SJSA1 (cell line): Measurements from ENCODE around the gene OR5T1. TPM values are rescaled to one million over a fixed set of nuclear protein-coding genes. Genes with fewer than 3 reads are reported as not detected.

Source experiments
- DNase-seq, 2 experiments: peaks; one replicate each; pipeline ENCODE4 v3.0.0-alpha.2; 2015 to 2020; ENCODE audit warnings: low spot score in 2 of 2, low read depth in 1 of 2
- H3K27ac ChIP-seq: fragments of 250-450 bp; sonication (Bioruptor Pico); 2 replicates; pipeline ENCODE4 v1.5.1; 2020; ENCODE audit warnings: mild to moderate bottlenecking, moderate library complexity
- H3K27me3 ChIP-seq: fragments of 250-450 bp; sonication (Bioruptor Pico); replicated peaks from 2 replicates; pipeline ENCODE4 v1.5.1; 2020; ENCODE audit warnings: mild to moderate bottlenecking, moderate library complexity
- H3K36me3 ChIP-seq: fragments of 250-450 bp; sonication (Bioruptor Pico); 2 replicates; pipeline ENCODE4 v1.5.1; 2020; ENCODE audit warnings: mild to moderate bottlenecking
- H3K4me1 ChIP-seq: fragments of 250-450 bp; sonication (Bioruptor Pico); replicated peaks from 2 replicates; pipeline ENCODE4 v1.6.1; 2021; ENCODE audit warnings: mild to moderate bottlenecking
- H3K4me3 ChIP-seq: fragments of 250-450 bp; sonication (Bioruptor Pico); 2 replicates; pipeline ENCODE4 v1.5.1; 2020; ENCODE audit warnings: mild to moderate bottlenecking
- H3K9me3 ChIP-seq: fragments of 250-450 bp; sonication (Bioruptor Pico); replicated peaks from 2 replicates; pipeline ENCODE4 v1.5.1; 2020; ENCODE audit warnings: mild to moderate bottlenecking
- total RNA-seq: library from RNA; depleted of rRNA; stranded (reverse); fragments of >200 nt; shearing (Covaris generic); gene quantifications from 2 replicates; pipeline ENCODE4 v1.2.3, GENCODE V29; 2014; rRNA removed

Gene OR5T1
- total RNA-seq: not detected in 2 replicates

DNA sequence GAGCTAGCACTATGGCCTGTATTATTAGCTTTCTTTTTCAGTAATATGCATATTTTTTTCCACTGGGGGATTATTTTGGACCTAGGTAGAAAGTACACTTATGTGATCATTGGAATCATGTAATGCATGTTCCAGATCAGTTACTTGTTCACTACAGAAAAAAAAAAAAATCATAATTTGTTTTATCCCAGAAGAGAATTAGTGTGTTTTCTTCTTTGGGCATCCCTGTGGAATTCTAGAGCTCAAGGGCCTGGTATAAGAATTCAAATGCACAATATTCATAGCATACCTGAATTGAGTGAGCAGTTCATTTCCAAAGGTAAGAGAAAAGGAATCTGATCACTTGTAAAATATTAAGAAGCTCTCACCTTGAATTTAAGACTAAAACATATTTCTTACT lies at the start of gene OR5T1:
Gene OR5T1 (plus strand): TSS at position 301 of the 400 bp plus-strand sequence. CDS start 1,485 bp downstream, outside the sequence.
- Histone ChIP-seq H3K4me3 (no peak within 1 kb of the TSS), H3K27ac (no peak within 1 kb of the TSS), H3K9me3 (no peaks in the 10 kb centered on the region), H3K36me3 (no peaks in the 10 kb centered on the region), H3K4me1 (no peaks in the 10 kb centered on the region), H3K27me3 (no peaks in the 10 kb centered on the region)
- DNase-seq: no peak

DNA sequence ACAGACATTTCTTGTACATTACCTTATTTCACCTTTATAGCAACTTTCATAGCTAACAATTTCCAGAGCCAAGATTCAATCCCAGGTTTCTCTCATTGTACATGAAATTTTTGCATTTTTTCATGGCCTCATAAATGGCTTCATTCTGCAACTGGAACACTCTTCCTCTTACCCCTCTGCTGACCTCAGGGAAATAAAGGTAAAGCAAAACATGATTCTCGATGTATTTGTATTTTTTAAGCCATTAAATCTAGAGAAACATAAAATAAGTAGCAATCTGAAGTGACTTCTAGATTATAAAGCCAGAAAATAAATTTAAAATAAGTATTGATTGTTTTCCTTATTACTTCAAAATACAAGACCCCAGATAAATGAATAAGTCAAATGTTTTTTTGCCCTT lies 39.8 kb upstream of the OR5T1 start, which contains the start of gene OR5T2:
Gene OR5T2 (minus strand): TSS at position 101 of the 400 bp plus-strand sequence. CDS start 1,193 bp downstream, outside the sequence.
- H3K4me1 ChIP-seq: no peaks in the 10 kb centered on the region
- no peaks in the 10 kb centered on the region for H3K27me3 ChIP-seq
- H3K36me3 ChIP-seq: no peaks in the 10 kb centered on the region
- no peak for DNase-seq
- H3K27ac ChIP-seq: no peak within 1 kb of the TSS
- H3K4me3 ChIP-seq: no peak within 1 kb of the TSS
- no peaks in the 10 kb centered on the region; the same call in 1 of the 2 replicates for H3K9me3 ChIP-seq

DNA sequence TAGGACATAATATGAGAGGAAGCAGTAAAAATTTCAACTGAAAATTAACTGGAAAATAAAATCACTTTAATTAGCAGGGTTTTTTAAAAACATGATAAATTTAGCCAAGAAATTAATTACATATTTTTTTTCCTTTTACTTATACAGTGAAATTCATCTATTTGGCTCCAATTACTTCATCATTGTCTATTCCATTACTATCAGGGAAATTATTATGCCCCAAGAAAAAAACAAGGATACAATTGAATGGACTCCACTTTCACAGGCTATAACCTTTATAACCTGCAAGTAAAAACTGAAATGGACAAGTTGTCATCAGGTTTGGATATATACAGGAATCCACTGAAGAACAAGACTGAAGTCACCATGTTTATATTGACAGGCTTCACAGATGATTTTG lies 22.0 kb upstream of the OR5T1 start, which contains the start of gene OR5T3:
Gene OR5T3 (plus strand): TSS at position 301 of the 400 bp plus-strand sequence. CDS start 0 bp downstream, at position 301.
- H3K36me3 ChIP-seq: no peaks in the 10 kb centered on the region
- H3K27me3 ChIP-seq: no peaks in the 10 kb centered on the region
- no peak for DNase-seq
- H3K4me1 ChIP-seq: no peaks in the 10 kb centered on the region
- H3K9me3 ChIP-seq: no peaks in the 10 kb centered on the region; the same call in 1 of the 2 replicates
- H3K4me3 ChIP-seq: no peak within 1 kb of the TSS
- no peak within 1 kb of the TSS for H3K27ac ChIP-seq

DNA sequence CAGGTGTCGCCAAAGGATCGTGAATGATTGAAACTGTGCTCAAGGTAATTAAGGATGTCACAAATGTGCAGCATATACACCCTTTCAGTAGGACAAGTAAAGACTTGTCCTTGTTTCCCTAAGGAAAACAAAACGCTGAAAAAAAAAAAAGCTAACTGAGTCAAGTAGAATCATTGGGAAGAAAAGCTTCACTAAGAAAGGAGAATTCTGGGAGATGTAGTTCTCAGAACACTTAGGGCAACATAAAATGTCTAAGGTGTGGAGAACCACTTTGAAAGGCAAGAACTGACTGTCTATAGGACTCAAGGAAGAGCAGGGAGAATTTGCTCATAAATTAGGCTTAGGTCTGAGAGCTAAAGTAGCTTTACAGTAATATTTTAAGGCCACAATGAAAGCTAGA lies 2.9 kb upstream of the OR5T1 start:
- Histone ChIP-seq H3K4me3 (no peak overlapping the region), H3K9me3 (no peaks in the 10 kb centered on the region), H3K27me3 (no peaks in the 10 kb centered on the region), H3K27ac (no peak overlapping the region), H3K4me1 (no peaks in the 10 kb centered on the region), H3K36me3 (no peaks in the 10 kb centered on the region)
- no peak for DNase-seq

DNA sequence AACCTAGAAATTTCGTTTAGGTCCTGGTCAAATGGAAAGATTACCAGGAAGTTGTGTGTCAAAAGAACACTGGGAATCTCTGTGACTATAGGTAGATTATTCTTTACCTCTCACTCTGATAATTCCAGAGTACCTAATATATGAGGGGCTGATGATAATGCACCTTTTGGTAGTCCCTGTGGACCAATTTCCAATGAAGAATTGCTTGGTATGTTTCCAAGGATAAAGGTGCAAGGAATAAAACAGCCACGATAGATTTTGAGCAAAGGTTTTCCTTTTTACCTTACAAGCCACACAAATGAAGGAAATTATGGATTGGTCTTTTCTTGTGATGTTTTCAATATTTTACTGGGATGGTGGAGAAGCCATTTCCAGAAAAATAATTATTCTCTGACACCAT lies 18.2 kb downstream of the OR5T1 start, which contains the start of gene OR8H1:
Gene OR8H1 (minus strand): TSS at position 101 of the 400 bp plus-strand sequence. CDS start 1,192 bp downstream, outside the sequence.
- H3K4me1 ChIP-seq: no peaks in the 10 kb centered on the region
- H3K27ac ChIP-seq: no peak within 1 kb of the TSS
- no peaks in the 10 kb centered on the region; the same call in 1 of the 2 replicates for H3K27me3 ChIP-seq
- no peaks in the 10 kb centered on the region for H3K9me3 ChIP-seq
- H3K4me3 ChIP-seq: no peak within 1 kb of the TSS
- H3K36me3 ChIP-seq: no peaks in the 10 kb centered on the region
- no peak for DNase-seq

DNA sequence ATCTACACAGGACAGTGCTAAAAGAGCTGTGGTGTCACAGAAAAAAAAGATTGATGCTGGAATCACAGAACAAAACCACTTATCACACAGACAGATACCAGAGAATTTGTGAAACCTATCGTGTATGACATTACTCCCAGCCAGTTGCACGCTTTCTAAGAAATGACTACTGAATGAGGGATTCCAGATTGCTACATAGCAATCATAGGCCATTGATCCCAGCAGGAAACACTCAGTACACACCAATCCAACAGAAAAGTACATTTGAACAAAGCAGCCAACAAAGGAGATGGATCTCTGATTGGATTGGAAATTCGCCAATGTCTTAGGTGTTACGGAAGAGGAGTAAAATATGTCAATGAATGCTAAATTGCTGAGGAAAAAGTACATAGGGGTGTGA lies 22.9 kb downstream of the OR5T1 start:
- Histone ChIP-seq H3K36me3 (no peaks in the 10 kb centered on the region), H3K27ac (no peak overlapping the region), H3K27me3 (no peaks in the 10 kb centered on the region; the same call in 1 of the 2 replicates)

DNA sequence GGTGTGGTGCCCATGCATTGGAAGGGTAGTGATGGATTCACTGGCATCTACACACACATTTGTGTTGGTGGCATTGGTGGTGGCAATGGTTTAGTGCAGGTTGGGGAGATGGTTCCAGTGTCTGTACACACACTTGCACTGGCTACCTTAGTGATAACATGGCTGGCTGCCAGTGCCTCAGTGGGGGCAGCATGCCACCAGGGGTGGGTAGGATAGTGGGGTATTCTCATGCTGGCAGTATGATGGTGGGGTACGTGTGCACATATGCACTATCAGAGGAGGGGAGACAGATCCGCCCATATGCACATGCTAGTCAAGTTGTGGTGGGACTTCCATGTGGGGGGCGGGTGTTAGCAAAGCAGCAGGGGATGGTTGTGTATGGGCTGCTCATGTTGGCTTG lies 33.9 kb downstream of the OR5T1 start:
- Histone ChIP-seq H3K4me3 (no peak overlapping the region), H3K27ac (no peak overlapping the region), H3K4me1 (no peaks in the 10 kb centered on the region), H3K9me3 (no peaks in the 10 kb centered on the region; the same call in none of the 2 replicates), H3K36me3 (no peaks in the 10 kb centered on the region), H3K27me3 (no peaks in the 10 kb centered on the region)
- no peak for DNase-seq

More for the DNA sequence above, 22.9 kb downstream of the OR5T1 start:
- Histone ChIP-seq H3K4me1 (no peaks in the 10 kb centered on the region), H3K4me3 (no peak overlapping the region), H3K9me3 (no peaks in the 10 kb centered on the region)
- no peak for DNase-seq

DNA sequence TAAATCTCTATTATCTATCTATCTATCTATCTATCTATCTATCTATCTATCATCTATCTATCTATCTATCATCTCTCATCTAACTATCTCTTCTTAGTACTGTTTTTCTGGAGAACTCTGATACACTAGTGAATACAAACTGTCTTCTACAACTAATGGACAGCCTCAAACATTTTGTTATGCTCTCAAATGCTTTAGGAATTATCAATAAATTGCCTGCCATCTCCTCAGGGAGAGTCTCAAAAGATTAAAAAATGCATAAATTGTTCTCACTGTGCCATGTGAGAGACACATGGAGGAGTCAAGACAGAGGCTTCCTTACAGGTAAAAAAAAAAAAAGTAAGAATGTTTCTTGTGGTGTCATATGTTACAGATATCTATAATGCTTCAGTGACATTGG lies 40.9 kb downstream of the OR5T1 start, which contains the start of gene OR8K3:
Gene OR8K3 (plus strand): TSS at position 301 of the 400 bp plus-strand sequence. CDS start 3,163 bp downstream, outside the sequence.
- Histone ChIP-seq H3K9me3 (no peaks in the 10 kb centered on the region; the same call in 1 of the 2 replicates), H3K36me3 (no peaks in the 10 kb centered on the region), H3K4me3 (no peak within 1 kb of the TSS), H3K27me3 (no peaks in the 10 kb centered on the region), H3K27ac (no peak within 1 kb of the TSS), H3K4me1 (no peaks in the 10 kb centered on the region)
- DNase-seq: no peak

Other genes starting within 250 kb of the OR5T1 start
- not detected in 2 replicates for gene OR5AS1, start 246.5 kb upstream of the OR5T1 start, total RNA-seq
- not detected in 2 replicates for gene OR8I2, start 180.8 kb upstream of the OR5T1 start, total RNA-seq
- gene OR8H2, start 170.5 kb upstream of the OR5T1 start, total RNA-seq: not detected in 2 replicates
- not detected in 2 replicates for gene OR8H3, start 151.8 kb upstream of the OR5T1 start, total RNA-seq
- not detected in 2 replicates for gene OR8J3, start 134.0 kb upstream of the OR5T1 start, total RNA-seq
- not detected in 2 replicates for gene OR8K5, start 113.8 kb upstream of the OR5T1 start, total RNA-seq
- gene OR5J2, start 97.5 kb upstream of the OR5T1 start, total RNA-seq: not detected in 2 replicates
- gene OR5T2, start 39.9 kb upstream of the OR5T1 start, total RNA-seq: not detected in 2 replicates
- not detected in 2 replicates for gene OR5T3, start 21.9 kb upstream of the OR5T1 start, total RNA-seq
- not detected in 2 replicates for gene OR8H1, start 18.1 kb downstream of the OR5T1 start, total RNA-seq
- gene OR8K3, start 41.0 kb downstream of the OR5T1 start, total RNA-seq: not detected in 2 replicates
- not detected in 2 replicates for gene OR8K1, start 71.9 kb downstream of the OR5T1 start, total RNA-seq
- not detected in 2 replicates for gene OR8J1, start 80.1 kb downstream of the OR5T1 start, total RNA-seq
- not detected in 2 replicates for gene OR8U1, start 101.5 kb downstream of the OR5T1 start, total RNA-seq
- not detected in 2 replicates for gene OR5AL1, start 138.5 kb downstream of the OR5T1 start, total RNA-seq
- not detected in 2 replicates for gene OR5M3, start 199.2 kb downstream of the OR5T1 start, total RNA-seq
- not detected in 2 replicates for gene OR5M8, start 217.2 kb downstream of the OR5T1 start, total RNA-seq